ENCODE results near the gene TRNAU1AP. TPM values are rescaled to one million over a fixed set of nuclear protein-coding genes. Genes with fewer than 3 reads are reported as not detected.

The TRNAU1AP gene
- total and polyA plus RNA-seq, 10 of the 15 experiments (the other 5 are each of a cell fraction or from before 2014, with no cell fraction given), result 24.3 to 67.0 (median 31.8) TPM

DNA sequence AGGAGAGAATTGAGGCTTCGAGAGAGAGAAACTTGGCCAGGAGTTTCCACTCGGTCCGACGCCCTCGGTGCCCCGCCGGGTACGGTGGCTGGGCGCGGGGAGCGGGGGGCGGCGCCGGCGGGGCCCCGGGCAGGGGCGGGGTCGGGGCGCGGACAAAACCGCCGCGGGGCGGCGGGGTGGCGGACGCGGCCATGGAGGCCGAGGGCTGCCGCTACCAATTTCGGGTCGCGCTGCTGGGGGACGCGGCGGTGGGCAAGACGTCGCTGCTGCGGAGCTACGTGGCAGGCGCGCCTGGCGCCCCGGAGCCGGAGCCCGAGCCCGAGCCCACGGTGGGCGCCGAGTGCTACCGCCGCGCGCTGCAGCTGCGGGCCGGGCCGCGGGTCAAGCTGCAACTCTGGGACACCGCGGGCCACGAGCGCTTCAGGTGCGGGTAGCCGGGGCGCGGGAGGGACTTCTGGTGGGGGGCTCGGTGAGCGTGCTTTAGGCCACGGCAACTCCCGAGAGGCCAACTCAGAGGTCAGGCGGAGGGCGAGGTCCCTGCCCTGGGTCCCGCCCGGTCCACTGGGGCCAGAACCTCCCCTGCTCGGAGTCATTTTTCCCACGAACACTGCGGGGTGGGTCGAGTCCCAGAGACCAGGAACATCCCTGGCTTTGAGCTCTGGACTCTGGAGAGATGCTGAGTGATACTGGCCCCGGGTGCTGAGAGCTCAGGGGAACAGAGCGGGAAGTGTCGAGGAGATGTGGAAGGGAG lies 39.6 kb downstream of the TRNAU1AP start (continued):
- TF ChIP-seq, protein P1, sequence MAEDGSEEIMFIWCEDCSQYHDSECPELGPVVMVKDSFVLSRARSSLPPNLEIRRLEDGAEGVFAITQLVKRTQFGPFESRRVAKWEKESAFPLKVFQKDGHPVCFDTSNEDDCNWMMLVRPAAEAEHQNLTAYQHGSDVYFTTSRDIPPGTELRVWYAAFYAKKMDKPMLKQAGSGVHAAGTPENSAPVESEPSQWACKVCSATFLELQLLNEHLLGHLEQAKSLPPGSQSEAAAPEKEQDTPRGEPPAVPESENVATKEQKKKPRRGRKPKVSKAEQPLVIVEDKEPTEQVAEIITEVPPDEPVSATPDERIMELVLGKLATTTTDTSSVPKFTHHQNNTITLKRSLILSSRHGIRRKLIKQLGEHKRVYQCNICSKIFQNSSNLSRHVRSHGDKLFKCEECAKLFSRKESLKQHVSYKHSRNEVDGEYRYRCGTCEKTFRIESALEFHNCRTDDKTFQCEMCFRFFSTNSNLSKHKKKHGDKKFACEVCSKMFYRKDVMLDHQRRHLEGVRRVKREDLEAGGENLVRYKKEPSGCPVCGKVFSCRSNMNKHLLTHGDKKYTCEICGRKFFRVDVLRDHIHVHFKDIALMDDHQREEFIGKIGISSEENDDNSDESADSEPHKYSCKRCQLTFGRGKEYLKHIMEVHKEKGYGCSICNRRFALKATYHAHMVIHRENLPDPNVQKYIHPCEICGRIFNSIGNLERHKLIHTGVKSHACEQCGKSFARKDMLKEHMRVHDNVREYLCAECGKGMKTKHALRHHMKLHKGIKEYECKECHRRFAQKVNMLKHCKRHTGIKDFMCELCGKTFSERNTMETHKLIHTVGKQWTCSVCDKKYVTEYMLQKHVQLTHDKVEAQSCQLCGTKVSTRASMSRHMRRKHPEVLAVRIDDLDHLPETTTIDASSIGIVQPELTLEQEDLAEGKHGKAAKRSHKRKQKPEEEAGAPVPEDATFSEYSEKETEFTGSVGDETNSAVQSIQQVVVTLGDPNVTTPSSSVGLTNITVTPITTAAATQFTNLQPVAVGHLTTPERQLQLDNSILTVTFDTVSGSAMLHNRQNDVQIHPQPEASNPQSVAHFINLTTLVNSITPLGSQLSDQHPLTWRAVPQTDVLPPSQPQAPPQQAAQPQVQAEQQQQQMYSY (CRISPR knock-in tag; IDR thresholded peaks at IDR 0.05), result no peak
- peak; percentile 81 for TF ChIP-seq NR2F1 (conservative IDR thresholded peaks at IDR 0.05)
- peak; percentile 50; the same call in 1 of the 2 replicates for TF ChIP-seq DPF2 (IDR thresholded peaks at IDR 0.05)
- TF ChIP-seq, protein P2, sequence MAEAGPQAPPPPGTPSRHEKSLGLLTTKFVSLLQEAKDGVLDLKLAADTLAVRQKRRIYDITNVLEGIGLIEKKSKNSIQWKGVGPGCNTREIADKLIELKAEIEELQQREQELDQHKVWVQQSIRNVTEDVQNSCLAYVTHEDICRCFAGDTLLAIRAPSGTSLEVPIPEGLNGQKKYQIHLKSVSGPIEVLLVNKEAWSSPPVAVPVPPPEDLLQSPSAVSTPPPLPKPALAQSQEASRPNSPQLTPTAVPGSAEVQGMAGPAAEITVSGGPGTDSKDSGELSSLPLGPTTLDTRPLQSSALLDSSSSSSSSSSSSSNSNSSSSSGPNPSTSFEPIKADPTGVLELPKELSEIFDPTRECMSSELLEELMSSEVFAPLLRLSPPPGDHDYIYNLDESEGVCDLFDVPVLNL (IDR thresholded peaks at IDR 0.05; ENCODE audit: low read depth, low read length), result no peak
- TF ChIP-seq, protein P3, sequence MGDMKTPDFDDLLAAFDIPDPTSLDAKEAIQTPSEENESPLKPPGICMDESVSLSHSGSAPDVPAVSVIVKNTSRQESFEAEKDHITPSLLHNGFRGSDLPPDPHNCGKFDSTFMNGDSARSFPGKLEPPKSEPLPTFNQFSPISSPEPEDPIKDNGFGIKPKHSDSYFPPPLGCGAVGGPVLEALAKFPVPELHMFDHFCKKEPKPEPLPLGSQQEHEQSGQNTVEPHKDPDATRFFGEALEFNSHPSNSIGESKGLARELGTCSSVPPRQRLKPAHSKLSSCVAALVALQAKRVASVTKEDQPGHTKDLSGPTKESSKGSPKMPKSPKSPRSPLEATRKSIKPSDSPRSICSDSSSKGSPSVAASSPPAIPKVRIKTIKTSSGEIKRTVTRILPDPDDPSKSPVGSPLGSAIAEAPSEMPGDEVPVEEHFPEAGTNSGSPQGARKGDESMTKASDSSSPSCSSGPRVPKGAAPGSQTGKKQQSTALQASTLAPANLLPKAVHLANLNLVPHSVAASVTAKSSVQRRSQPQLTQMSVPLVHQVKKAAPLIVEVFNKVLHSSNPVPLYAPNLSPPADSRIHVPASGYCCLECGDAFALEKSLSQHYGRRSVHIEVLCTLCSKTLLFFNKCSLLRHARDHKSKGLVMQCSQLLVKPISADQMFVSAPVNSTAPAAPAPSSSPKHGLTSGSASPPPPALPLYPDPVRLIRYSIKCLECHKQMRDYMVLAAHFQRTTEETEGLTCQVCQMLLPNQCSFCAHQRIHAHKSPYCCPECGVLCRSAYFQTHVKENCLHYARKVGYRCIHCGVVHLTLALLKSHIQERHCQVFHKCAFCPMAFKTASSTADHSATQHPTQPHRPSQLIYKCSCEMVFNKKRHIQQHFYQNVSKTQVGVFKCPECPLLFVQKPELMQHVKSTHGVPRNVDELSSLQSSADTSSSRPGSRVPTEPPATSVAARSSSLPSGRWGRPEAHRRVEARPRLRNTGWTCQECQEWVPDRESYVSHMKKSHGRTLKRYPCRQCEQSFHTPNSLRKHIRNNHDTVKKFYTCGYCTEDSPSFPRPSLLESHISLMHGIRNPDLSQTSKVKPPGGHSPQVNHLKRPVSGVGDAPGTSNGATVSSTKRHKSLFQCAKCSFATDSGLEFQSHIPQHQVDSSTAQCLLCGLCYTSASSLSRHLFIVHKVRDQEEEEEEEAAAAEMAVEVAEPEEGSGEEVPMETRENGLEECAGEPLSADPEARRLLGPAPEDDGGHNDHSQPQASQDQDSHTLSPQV (IDR thresholded peaks at IDR 0.05), result 0 out of 2 replicates have a peak, but pooled peaks have one; percentile 35
- TF ChIP-seq NRF1 (conservative IDR thresholded peaks at IDR 0.05; ENCODE audit: low read depth, low read length), result no peak
- 0 out of 2 replicates have a peak, but pooled peaks have one; percentile 28 for TF ChIP-seq ZSCAN29 (IDR thresholded peaks at IDR 0.05)
- TF ChIP-seq, protein P4, sequence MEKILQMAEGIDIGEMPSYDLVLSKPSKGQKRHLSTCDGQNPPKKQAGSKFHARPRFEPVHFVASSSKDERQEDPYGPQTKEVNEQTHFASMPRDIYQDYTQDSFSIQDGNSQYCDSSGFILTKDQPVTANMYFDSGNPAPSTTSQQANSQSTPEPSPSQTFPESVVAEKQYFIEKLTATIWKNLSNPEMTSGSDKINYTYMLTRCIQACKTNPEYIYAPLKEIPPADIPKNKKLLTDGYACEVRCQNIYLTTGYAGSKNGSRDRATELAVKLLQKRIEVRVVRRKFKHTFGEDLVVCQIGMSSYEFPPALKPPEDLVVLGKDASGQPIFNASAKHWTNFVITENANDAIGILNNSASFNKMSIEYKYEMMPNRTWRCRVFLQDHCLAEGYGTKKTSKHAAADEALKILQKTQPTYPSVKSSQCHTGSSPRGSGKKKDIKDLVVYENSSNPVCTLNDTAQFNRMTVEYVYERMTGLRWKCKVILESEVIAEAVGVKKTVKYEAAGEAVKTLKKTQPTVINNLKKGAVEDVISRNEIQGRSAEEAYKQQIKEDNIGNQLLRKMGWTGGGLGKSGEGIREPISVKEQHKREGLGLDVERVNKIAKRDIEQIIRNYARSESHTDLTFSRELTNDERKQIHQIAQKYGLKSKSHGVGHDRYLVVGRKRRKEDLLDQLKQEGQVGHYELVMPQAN (conservative IDR thresholded peaks at IDR 0.05), result no peak; the same call in 1 of the 2 replicates
- TF ChIP-seq SRF (IDR thresholded peaks at IDR 0.05; ENCODE audit: low read depth in 2 of 2, low read length in 2 of 2), result no peak
- TF ChIP-seq BHLHE40 (IDR thresholded peaks at IDR 0.05; ENCODE audit: borderline replicate concordance in 1 of 2, low read depth in 2 of 2, low read length in 1 of 2), result peak in 1 of 2 experiments; percentile 40; a peak in 1 of 4 replicates
- TF ChIP-seq NR2C2 (IDR thresholded peaks at IDR 0.05; ENCODE audit: borderline replicate concordance, control insufficient read depth, insufficient read length, low read depth), result no peak
- peak; percentile 42 for TF ChIP-seq IKZF1 (conservative IDR thresholded peaks at IDR 0.05)

All from GM12878 (cell line).